ENCODE measurements around the gene DLGAP1.
A peak's percentile ranks its signal among the peaks of the same experiment; 100 is the strongest.

DLGAP1 gene

GRCh38 chr18:3759099-3759498 is 696.0 kb downstream of the DLGAP1 start:
- H3K4me3 ChIP-seq (ENCODE audit: low read depth, low read length), result no peak overlapping the region
- no peak for TF ChIP-seq CTCF (IDR thresholded peaks at IDR 0.05; ENCODE audit: insufficient read depth, low read depth, low read length, missing control alignments)

GRCh38 chr18:3758531-3758930 is 696.6 kb downstream of the DLGAP1 start:
- no peak for TF ChIP-seq CTCF (IDR thresholded peaks at IDR 0.05; ENCODE audit: insufficient read depth, low read depth, low read length, missing control alignments)
- no peak overlapping the region for H3K4me3 ChIP-seq (ENCODE audit: low read depth, low read length)
- DNase-seq (ENCODE audit: low read depth), result no peak

More at GRCh38 chr18:3759099-3759498, 696.0 kb downstream of the DLGAP1 start:
- peak; percentile 4 for DNase-seq (ENCODE audit: low read depth)

GRCh38 chr18:3757361-3757760 is 697.7 kb downstream of the DLGAP1 start:
- H3K4me3 ChIP-seq (ENCODE audit: low read depth, low read length), result no peak overlapping the region
- no peak for TF ChIP-seq CTCF (IDR thresholded peaks at IDR 0.05; ENCODE audit: insufficient read depth, low read depth, low read length, missing control alignments)
- no peak for DNase-seq (ENCODE audit: low read depth)

GRCh38 chr18:3753106-3753505 is 702.0 kb downstream of the DLGAP1 start:
- no peak overlapping the region for H3K4me3 ChIP-seq (ENCODE audit: low read depth, low read length)
- no peak for TF ChIP-seq CTCF (IDR thresholded peaks at IDR 0.05; ENCODE audit: insufficient read depth, low read depth, low read length, missing control alignments)
- no peak for DNase-seq (ENCODE audit: low read depth)

- no peak for TF ChIP-seq CTCF (IDR thresholded peaks at IDR 0.05; ENCODE audit: insufficient read depth, low read depth, low read length, missing control alignments)
- DNase-seq (ENCODE audit: low read depth), result no peak
- H3K4me3 ChIP-seq (ENCODE audit: low read depth, low read length), result no peak overlapping the region
Measured at GRCh38 chr18:3748086-3748485, 707.0 kb downstream of the DLGAP1 start.

GRCh38 chr18:3747176-3747973 is 707.7 kb downstream of the DLGAP1 start:
- no peak overlapping the region for H3K4me3 ChIP-seq (ENCODE audit: low read depth, low read length)
- DNase-seq (ENCODE audit: low read depth), result no peak
- TF ChIP-seq CTCF (IDR thresholded peaks at IDR 0.05; ENCODE audit: insufficient read depth, low read depth, low read length, missing control alignments), result no peak

- no peak overlapping the region for H3K4me3 ChIP-seq (ENCODE audit: low read depth, low read length)
- no peak for DNase-seq (ENCODE audit: low read depth)
- no peak for TF ChIP-seq CTCF (IDR thresholded peaks at IDR 0.05; ENCODE audit: insufficient read depth, low read depth, low read length, missing control alignments)
Measured at GRCh38 chr18:3742541-3742940, 712.6 kb downstream of the DLGAP1 start.
